GM12801 (cell line): ENCODE data around the gene DOCK10.

Source experiments
- CTCF ChIP-seq: IDR thresholded peaks from one replicate; pipeline ENCODE4 v1.5.1; 2011; ENCODE audit warnings: control low read depth; ENCODE audit not compliant: insufficient read length; ENCODE audit errors: extremely low read depth

Gene DOCK10

GRCh38 chr2:224820283-224820991, 221.8 kb downstream of the DOCK10 start:
- no peak for TF ChIP-seq CTCF

GRCh38 chr2:224819075-224819474, 223.2 kb downstream of the DOCK10 start:
- TF ChIP-seq CTCF, result no peak

GRCh38 chr2:224817676-224818075, 224.6 kb downstream of the DOCK10 start:
- TF ChIP-seq CTCF, result no peak

GRCh38 chr2:224816816-224817215, 225.5 kb downstream of the DOCK10 start:
- TF ChIP-seq CTCF, result no peak

- TF ChIP-seq CTCF, result no peak
Measured at GRCh38 chr2:224813578-224813977, 228.7 kb downstream of the DOCK10 start.

- TF ChIP-seq CTCF, result no peak
Measured at GRCh38 chr2:224807153-224807964, 234.9 kb downstream of the DOCK10 start.

GRCh38 chr2:224803930-224804329, 238.3 kb downstream of the DOCK10 start:
- TF ChIP-seq CTCF, result no peak
